Heart right ventricle (tissue), 16 donors: Measurements from ENCODE around the gene ZNF213. TPM values are rescaled to one million over a fixed set of nuclear protein-coding genes. Genes with fewer than 3 reads are reported as not detected.

Experiments
- ATAC-seq, 8 donors: fragments of 200-7000 bp; cut with Tn5 transposase; one replicate each; pipeline ENCODE4 v1.9.1; 2020; ENCODE audit warnings: mild to moderate bottlenecking in 8 of 8, moderate library complexity in 8 of 8, moderate number of reproducible peaks in 1 of 8
- DNase-seq, 2 donors: peaks; one replicate each; pipeline ENCODE4 v3.0.0-alpha.2; 2020
- H3K27ac ChIP-seq, 10 donors: fragments of 200-600 bp; sonication (generic) in 2 of 10; one replicate each; pipeline versions ENCODE4 v1.5.0 to v1.8.0; 2020 to 2022; ENCODE audit warnings: mild to moderate bottlenecking in 3 of 10
- H3K27me3 ChIP-seq, 7 donors: fragments of 200-600 bp; one replicate each; pipeline ENCODE4 v1.8.0; 2021 to 2022; ENCODE audit warnings: mild to moderate bottlenecking in 2 of 7
- H3K36me3 ChIP-seq, 9 donors: fragments of 200-600 bp; sonication (generic) in 1 of 9; one replicate each; pipeline versions ENCODE4 v1.5.0 to v1.8.0; 2020 to 2022; ENCODE audit warnings: mild to moderate bottlenecking in 2 of 9
- H3K4me1 ChIP-seq, 9 donors: fragments of 200-600 bp; sonication (generic) in 1 of 9; one replicate each; pipeline versions ENCODE4 v1.5.0 to v1.8.0; 2020 to 2022; ENCODE audit warnings: mild to moderate bottlenecking in 4 of 9
- H3K4me3 ChIP-seq, 10 donors: fragments of 200-600 bp; sonication (generic) in 2 of 10; one replicate each; pipeline versions ENCODE4 v1.5.0 to v1.8.0; 2020 to 2022; ENCODE audit warnings: mild to moderate bottlenecking in 7 of 10, moderate library complexity in 2 of 10
- H3K9me3 ChIP-seq, 11 donors: fragments of 200-600 bp in 10 of 11; sonication (generic) in 2 of 11; one replicate each; pipeline versions ENCODE4 v1.5.0 to v1.8.0; 2013 to 2022; ENCODE audit warnings: mild to moderate bottlenecking in 2 of 11, control low read depth in 1 of 11, moderate library complexity in 1 of 11
- CTCF ChIP-seq, 9 donors: fragments of 200-600 bp; sonication (generic) in 2 of 9; IDR thresholded peaks; one replicate each; pipeline versions ENCODE4 v1.5.0 to v1.8.0; 2021 to 2022; ENCODE audit warnings: antibody characterized with exemption in 9 of 9, mild to moderate bottlenecking in 5 of 9, moderate library complexity in 1 of 9
- WGBS, 2 donors: extraction: QIAGEN DNeasy Blood & Tissue Kit; methylation state at CpG; one replicate each; pipeline ENCODE4 v1.1.7; 2013; ENCODE audit warnings: inconsistent platforms in 1 of 2; 5-methylcytosine and 5-hydroxymethylcytosine counted together
- intact Hi-C, 10 donors: fragments of 100-400 bp; cut with DNase I; formaldehyde crosslinking; loops; one replicate each; pipeline versions ENCODE4 v1.11.1 to v1.14.2; 2022
- polyA plus RNA-seq, 2 donors: library from polyadenylated mRNA; stranded (reverse); fragments of 200-250 nt; gene quantifications; one replicate each; pipeline ENCODE4 v1.2.3, GENCODE V29; 2013
- total RNA-seq, 10 donors: library from RNA; stranded (reverse); fragmentation: NEBNext Ultra II Directional in 3 of 10; extraction: Animal tissue kit (Norgen Biotek cat#: 25700) in 3 of 10; gene quantifications; one replicate each; pipeline versions ENCODE4 v1.2.1 to v1.2.4, GENCODE V29; 2021 to 2023
- donor health status: Arrhythmogenic right ventricular cardiomyopathy.
- donor health status: ischemic (EF 13 %, LVEDD 7.1; RV severe dilation, severe dysfunction).
- donor health status: healthy with polysubstance abuse.
- donor health status: DM: no; HTN: yes; CAD: no.
- donor health status: DM: no; HTN: no; CAD: no.
- donor health status: ischemic (EF 25% LVEDD 6.9; RV normal size, moderate dysfunction).
- donor health status: ischemic (EF 25% LVEDD 5.7; RV mildly dilated, moderate dysfunction).
- donor health status: healthy.
- donor health status: DM: yes; HTN: yes; CAD: no.
- donor health status: Ischemic cardiomyopathy.
- donor health status: ischemic (EF 35%, LVEDD 5.7; RV mildly dilated, moderate dysfunction).
- donor health status: nonischemic (EF 11% LVEDD 7.7; RV severe dilation, severe dysfunction).
- donor health status: DM: yes; HTN: yes; CAD: no.
- donor health status: PGD.
- donor health status: ischemic (EF 29% LVEDD 5.4; RV normal size, mild dysfunction).
- donor health status: nonischemic (EF 23%, LVEDD 6.1; RV moderate dilation, normal function).

Gene ZNF213
- total and polyA plus RNA-seq, 12 donors: 5.9 to 10.1 (median 7.7) TPM

- H3K4me1 ChIP-seq: peaks cover 0 to 42% (median 35%) of the 10 kb centered on the region in 9 donors
- ATAC-seq: no peak
- 97 to 98% methylated on average over 81 of the region's 81 CpGs for WGBS, 2 donors
- H3K36me3 ChIP-seq: no peaks in the 10 kb centered on the region
- DNase-seq: no peak
- no peaks in the 10 kb centered on the region for H3K9me3 ChIP-seq
- TF ChIP-seq CTCF (IDR thresholded peaks at IDR 0.05): no peak
- no peak overlapping the region for H3K27ac ChIP-seq
- no peak overlapping the region for H3K4me3 ChIP-seq
- H3K27me3 ChIP-seq: peaks cover 0 to 10% (median 4%) of the 10 kb centered on the region in 7 donors
- intact Hi-C loops: loop anchor here in 1 of 10 donors (10.0 kb wide), 1 partner anchor 75 kb away; no protein-coding TSS in a partner anchor
These were observed 44.9 kb upstream of the ZNF213 start for GRCh38 chr16:3089717-3090592.

GRCh38 chr16:3091551-3091950 lies 43.3 kb upstream of the ZNF213 start:
- 84 to 86% methylated on average over 8 of the region's 8 CpGs for WGBS, 2 donors
- DNase-seq (no peak), ATAC-seq (no peak)
- Histone ChIP-seq H3K9me3 (no peaks in the 10 kb centered on the region), H3K27me3 (peaks cover 0 to 10% (median 4%) of the 10 kb centered on the region in 7 donors), H3K27ac (no peak overlapping the region), H3K4me1 (peaks cover 0 to 42% (median 22%) of the 10 kb centered on the region in 9 donors), H3K4me3 (no peak overlapping the region), H3K36me3 (no peaks in the 10 kb centered on the region)
- intact Hi-C loops: loop anchor here in 1 of 10 donors (10.0 kb wide), 1 partner anchor 73 kb away; no protein-coding TSS in a partner anchor
- TF ChIP-seq CTCF (IDR thresholded peaks at IDR 0.05): no peak

GRCh38 chr16:3092501-3092941 lies 42.3 kb upstream of the ZNF213 start:
- Histone ChIP-seq H3K4me1 (peaks cover 0 to 33% (median 12%) of the 10 kb centered on the region in 9 donors), H3K9me3 (no peaks in the 10 kb centered on the region), H3K27me3 (peaks cover 0 to 10% (median 4%) of the 10 kb centered on the region in 7 donors), H3K36me3 (no peaks in the 10 kb centered on the region), H3K27ac (no peak overlapping the region), H3K4me3 (no peak overlapping the region)
- no peak for TF ChIP-seq CTCF (IDR thresholded peaks at IDR 0.05)
- ATAC-seq (no peak), DNase-seq (no peak)
- intact Hi-C loops: loop anchor here in 1 of 10 donors (10.0 kb wide), 1 partner anchor 72 kb away; no protein-coding TSS in a partner anchor
- WGBS, 2 donors: 57 to 62% methylated on average over 20 of the region's 20 CpGs

- ATAC-seq (no peak), DNase-seq (no peak)
- TF ChIP-seq CTCF (IDR thresholded peaks at IDR 0.05): peak; percentile 19 to 68 (median 49)
- Histone ChIP-seq H3K4me3 (no peak overlapping the region), H3K27me3 (peaks cover 0 to 10% (median 6%) of the 10 kb centered on the region in 7 donors), H3K4me1 (peaks cover 0 to 21% (median 3%) of the 10 kb centered on the region in 9 donors), H3K27ac (no peak overlapping the region), H3K9me3 (no peaks in the 10 kb centered on the region), H3K36me3 (no peaks in the 10 kb centered on the region)
- 86 to 90% methylated on average over 22 of the region's 22 CpGs for WGBS, 2 donors
- intact Hi-C loops: loop anchor here in 4 of 10 donors (2.0 to 10.0 kb wide), 4 partner anchors 32 to 70 kb away; no protein-coding TSS in a partner anchor
These were observed 40.4 kb upstream of the ZNF213 start for GRCh38 chr16:3094289-3095027.
